ENCODE measurements around the gene PARD6B.

Gene PARD6B

GRCh38 chr20:50686821-50687220 lies 44.6 kb upstream of the PARD6B start:
- TF ChIP-seq ZFP3 (CRISPR knock-in tag; IDR thresholded peaks at IDR 0.05) (no peak), ZFP30 (CRISPR knock-in tag; IDR thresholded peaks at IDR 0.05) (no peak), ZNF565 (CRISPR knock-in tag; conservative IDR thresholded peaks at IDR 0.05; ENCODE audit: low read depth) (no peak), CSRNP3 (CRISPR knock-in tag; IDR thresholded peaks at IDR 0.05) (no peak), GLIS3 (CRISPR knock-in tag; IDR thresholded peaks at IDR 0.05) (no peak), OSR1 (CRISPR knock-in tag; IDR thresholded peaks at IDR 0.05) (no peak), RARB (CRISPR knock-in tag; IDR thresholded peaks at IDR 0.05) (no peak), TCF4 (CRISPR knock-in tag; IDR thresholded peaks at IDR 0.05; ENCODE audit: borderline replicate concordance) (no peak)
- TF ChIP-seq, protein P1, sequence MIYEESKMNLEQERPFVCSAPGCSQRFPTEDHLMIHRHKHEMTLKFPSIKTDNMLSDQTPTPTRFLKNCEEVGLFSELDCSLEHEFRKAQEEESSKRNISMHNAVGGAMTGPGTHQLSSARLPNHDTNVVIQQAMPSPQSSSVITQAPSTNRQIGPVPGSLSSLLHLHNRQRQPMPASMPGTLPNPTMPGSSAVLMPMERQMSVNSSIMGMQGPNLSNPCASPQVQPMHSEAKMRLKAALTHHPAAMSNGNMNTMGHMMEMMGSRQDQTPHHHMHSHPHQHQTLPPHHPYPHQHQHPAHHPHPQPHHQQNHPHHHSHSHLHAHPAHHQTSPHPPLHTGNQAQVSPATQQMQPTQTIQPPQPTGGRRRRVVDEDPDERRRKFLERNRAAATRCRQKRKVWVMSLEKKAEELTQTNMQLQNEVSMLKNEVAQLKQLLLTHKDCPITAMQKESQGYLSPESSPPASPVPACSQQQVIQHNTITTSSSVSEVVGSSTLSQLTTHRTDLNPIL (CRISPR knock-in tag; IDR thresholded peaks at IDR 0.05; ENCODE audit: low read depth): no peak
- no peak for ATAC-seq

- TF ChIP-seq ESRRG (CRISPR knock-in tag; IDR thresholded peaks at IDR 0.05): no peak
- TF ChIP-seq OSR1 (CRISPR knock-in tag; IDR thresholded peaks at IDR 0.05): no peak
- TF ChIP-seq ZNF70 (CRISPR knock-in tag; IDR thresholded peaks at IDR 0.05): no peak
- TF ChIP-seq ZNF8 (CRISPR knock-in tag; IDR thresholded peaks at IDR 0.05): no peak
- TF ChIP-seq PPARA (CRISPR knock-in tag; IDR thresholded peaks at IDR 0.05; ENCODE audit: borderline replicate concordance): no peak
- no peak for TF ChIP-seq POU6F1 (CRISPR knock-in tag; IDR thresholded peaks at IDR 0.05; ENCODE audit: borderline replicate concordance, low read depth)
- TF ChIP-seq CSRNP3 (CRISPR knock-in tag; IDR thresholded peaks at IDR 0.05): no peak
- no peak for TF ChIP-seq CSDC2 (CRISPR knock-in tag; IDR thresholded peaks at IDR 0.05)
- TF ChIP-seq ARNTL (CRISPR knock-in tag; IDR thresholded peaks at IDR 0.05; ENCODE audit: borderline replicate concordance, low read depth): no peak
- TF ChIP-seq, protein P1 (CRISPR knock-in tag; IDR thresholded peaks at IDR 0.05; ENCODE audit: low read depth): no peak
- TF ChIP-seq TOX (CRISPR knock-in tag; IDR thresholded peaks at IDR 0.05; ENCODE audit: borderline replicate concordance): no peak
- TF ChIP-seq, protein P2, sequence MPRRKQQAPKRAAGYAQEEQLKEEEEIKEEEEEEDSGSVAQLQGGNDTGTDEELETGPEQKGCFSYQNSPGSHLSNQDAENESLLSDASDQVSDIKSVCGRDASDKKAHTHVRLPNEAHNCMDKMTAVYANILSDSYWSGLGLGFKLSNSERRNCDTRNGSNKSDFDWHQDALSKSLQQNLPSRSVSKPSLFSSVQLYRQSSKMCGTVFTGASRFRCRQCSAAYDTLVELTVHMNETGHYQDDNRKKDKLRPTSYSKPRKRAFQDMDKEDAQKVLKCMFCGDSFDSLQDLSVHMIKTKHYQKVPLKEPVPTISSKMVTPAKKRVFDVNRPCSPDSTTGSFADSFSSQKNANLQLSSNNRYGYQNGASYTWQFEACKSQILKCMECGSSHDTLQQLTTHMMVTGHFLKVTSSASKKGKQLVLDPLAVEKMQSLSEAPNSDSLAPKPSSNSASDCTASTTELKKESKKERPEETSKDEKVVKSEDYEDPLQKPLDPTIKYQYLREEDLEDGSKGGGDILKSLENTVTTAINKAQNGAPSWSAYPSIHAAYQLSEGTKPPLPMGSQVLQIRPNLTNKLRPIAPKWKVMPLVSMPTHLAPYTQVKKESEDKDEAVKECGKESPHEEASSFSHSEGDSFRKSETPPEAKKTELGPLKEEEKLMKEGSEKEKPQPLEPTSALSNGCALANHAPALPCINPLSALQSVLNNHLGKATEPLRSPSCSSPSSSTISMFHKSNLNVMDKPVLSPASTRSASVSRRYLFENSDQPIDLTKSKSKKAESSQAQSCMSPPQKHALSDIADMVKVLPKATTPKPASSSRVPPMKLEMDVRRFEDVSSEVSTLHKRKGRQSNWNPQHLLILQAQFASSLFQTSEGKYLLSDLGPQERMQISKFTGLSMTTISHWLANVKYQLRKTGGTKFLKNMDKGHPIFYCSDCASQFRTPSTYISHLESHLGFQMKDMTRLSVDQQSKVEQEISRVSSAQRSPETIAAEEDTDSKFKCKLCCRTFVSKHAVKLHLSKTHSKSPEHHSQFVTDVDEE (CRISPR knock-in tag; IDR thresholded peaks at IDR 0.05): no peak
- no peak for TF ChIP-seq BACH2 (CRISPR knock-in tag; IDR thresholded peaks at IDR 0.05; ENCODE audit: borderline replicate concordance)
- ATAC-seq: no peak
Measured at GRCh38 chr20:50688256-50688975, 43.0 kb upstream of the PARD6B start.
